HG02970 (cell line): ENCODE data around the gene SULT1E1.
"Not testable (repeated sequence)": the region's sequence is repeated elsewhere in the genome, so short reads cannot be mapped to it uniquely, and the experiment has no call there.

Experiments used
- ATAC-seq: cut with Tn5 transposase; IDR thresholded peaks from one replicate; pipeline ENCODE4 v1.9.1; 2021; ENCODE audit warnings: mild to moderate bottlenecking, moderate library complexity, moderate number of reproducible peaks; ENCODE audit not compliant: unreplicated experiment, low FRiP score

SULT1E1 gene

DNA sequence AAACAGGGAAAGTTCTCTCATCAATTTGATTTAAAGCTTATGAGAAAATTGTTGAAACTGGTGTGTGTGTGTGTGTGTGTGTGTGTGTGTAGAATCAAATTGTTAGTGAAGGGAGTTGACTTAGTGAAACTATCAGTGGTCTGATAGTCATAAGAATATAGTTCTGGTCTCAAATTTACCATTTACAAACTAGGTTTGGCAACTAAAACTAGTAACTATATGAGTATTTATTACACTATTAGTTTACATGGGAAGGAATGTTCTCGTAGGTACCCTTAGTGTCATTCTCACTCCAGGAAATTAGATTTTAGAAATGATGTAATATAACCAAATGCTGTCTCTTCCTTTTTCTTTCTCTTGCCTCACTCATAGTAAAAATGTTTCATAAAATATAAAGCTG lies 11.9 kb downstream of the SULT1E1 start:
- no peak for ATAC-seq

DNA sequence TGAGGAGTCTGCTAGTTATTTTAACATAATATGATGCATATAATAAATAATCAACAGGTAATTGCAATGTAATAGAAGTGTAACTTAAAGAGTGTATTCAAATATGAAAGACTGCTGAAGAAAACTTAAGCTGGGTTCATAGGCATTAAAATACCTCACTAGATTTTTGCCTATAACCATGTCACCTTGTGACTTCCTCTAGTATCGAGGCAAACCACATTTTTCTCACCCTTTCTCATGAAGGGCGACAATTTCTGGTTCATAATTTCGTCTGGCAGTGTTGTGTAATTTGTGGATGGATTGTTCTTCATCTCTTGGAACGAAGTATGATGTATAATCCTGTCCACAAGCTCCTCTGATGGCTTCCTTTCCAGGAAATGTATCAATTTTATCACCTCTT lies 16.0 kb downstream of the SULT1E1 start:
- no peak for ATAC-seq

DNA sequence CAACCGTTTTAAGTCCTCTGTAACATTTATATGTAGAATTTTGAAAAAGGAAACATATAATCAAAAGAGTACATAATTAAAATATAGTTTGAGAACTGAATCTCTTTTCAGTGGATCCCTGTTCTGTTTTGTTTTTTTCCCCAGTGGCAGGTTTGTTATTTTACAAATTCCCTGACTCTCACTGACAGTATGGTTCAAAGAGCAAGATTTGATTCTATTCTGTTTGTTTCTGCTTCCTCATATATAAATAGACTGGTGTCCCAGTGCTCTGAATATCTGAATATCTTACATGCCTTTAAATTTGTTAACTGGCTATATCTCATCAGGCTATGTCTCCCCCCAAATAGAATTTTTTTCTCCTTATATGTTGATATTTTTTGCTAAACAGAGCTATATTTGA lies 16.6 kb downstream of the SULT1E1 start:
- no peak for ATAC-seq

DNA sequence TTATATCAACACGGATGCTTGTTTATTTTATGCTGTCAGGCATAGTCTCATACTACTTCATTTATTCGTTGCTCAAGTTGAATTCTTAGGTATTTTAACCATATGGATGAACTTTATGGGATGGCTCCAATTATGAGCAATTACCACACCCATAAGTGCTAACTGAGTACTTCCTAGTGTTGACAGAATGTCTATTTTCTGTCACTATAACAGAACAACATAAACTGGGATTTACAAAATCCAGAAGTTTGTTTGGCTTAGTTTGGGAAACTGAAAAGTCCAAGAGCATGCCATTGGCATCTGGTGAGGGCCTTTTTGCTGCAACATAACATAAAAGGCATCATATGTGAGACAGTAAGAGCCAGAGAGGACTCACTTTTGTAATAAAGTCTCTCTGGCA lies 21.0 kb downstream of the SULT1E1 start:
- no peak for ATAC-seq

DNA sequence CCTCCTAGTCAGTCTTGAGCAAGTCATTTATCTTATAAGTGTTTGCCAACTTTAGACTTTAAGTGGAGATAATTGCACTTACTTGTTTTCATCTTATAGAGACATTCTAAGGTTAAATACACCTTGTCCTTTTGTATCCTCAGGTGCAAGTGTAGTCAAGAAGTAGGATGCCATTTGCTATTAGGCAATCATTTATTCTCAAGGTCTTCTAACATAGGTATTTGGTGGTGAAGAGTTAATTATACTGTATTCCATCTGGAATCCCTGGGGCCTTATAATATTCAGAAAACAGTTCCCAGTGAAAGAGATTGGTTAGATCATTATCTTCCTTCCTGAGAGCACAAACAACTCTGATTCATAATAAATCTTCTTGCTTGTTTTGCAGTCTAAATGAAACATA lies 23.7 kb downstream of the SULT1E1 start:
- no peak for ATAC-seq

DNA sequence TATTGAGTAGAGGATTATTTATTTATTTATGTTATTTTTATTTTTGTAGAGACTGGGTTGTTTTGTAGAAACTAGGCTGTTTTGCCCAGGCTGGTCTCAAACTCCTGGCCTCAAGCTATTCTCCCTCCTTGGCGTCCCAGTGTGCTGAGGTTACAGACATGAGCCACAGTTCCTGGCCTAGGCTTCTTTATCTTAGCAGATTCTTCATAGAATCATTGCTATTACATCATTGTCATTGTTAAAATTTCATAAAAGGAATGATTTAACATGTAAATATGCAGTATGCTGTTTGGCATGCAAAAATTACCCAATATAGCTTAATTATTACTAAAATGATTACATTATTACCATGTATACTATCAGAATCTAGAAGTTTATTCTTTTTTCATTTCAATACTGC lies 24.2 kb downstream of the SULT1E1 start:
- ATAC-seq: no peak

DNA sequence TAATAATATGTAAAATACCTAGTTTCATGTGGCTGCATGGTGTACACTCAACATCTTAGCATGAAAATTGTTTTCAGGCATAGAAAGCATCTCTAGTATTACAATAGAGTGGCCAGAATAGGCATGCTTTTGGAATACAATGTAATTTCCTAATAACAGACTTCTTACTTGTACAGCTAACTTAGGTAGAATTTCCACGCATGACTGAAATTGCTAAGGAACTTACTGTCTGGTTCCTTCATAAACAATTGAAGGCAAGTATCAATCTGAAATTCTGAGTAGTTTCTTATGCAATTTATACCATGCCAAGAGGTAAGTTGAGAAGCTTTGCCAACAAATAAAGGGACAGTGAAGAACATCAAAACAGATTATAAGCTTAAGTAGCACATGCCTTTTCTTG lies 26.7 kb downstream of the SULT1E1 start:
- ATAC-seq: no peak

DNA sequence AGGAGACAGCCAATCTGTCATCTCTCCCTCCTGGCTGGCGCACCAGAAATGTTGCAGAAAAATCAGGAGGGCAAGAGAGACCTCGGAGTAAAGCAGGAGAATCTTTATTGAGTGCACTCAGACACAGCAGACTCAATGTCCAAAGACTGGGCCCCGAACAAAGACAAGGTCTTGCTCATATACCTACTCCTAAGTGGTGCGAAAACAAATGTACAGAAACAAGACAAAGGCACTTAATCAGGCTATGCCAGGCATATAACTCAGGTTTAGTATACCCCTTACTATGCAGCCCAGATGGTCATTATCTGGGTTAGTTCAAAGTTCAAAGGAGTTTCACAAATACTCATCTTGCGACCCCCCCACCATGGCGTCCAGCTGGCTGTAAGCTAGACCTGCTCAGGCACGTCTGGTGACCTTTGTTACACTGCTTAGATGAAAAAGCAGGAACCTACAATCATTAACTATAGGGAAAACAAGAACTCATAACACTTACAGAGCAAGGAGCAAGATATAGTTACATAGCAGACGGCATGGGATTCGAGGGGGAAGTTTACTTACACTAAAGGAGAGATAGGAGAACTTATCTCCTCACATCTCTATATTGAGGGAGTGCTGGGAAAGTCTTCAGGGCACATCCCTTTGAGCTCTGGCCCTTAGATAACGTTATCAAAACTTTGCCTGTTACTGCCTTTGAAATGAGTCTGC lies 27.5 kb downstream of the SULT1E1 start:
- peak; percentile 47 for ATAC-seq

DNA sequence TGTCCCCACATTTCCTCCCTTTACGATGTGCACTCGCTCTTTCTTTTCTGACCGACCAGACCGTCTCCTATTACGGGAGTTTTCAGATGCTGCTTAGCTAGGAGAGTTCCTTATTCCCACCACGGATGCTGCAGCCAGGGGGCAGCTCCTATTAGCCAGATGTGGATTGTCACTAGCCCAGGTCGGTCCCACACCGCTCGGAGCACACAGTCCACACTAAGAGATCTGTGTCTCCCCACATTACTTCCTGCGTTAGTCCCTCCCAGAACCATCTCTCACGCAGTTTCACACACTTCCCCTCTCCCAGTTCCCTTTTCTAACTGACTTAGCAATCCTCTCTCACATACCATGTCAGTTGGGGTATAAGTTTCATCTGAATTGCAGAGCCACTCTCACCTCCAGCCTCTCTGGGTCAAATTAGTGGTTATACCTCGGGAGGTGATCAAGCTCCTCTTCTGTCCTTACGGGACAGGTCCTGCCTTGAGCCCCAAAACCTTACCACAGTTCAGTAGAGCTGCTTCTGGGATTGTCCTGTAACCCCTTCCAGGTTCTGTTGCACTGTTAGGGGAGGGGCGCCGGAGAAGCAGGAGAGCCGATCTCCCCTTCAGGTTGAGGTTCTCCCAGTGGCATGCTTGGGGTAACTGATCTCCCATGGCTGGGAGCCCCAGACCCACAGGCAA lies 28.2 kb downstream of the SULT1E1 start:
- ATAC-seq: peak; percentile 83

DNA sequence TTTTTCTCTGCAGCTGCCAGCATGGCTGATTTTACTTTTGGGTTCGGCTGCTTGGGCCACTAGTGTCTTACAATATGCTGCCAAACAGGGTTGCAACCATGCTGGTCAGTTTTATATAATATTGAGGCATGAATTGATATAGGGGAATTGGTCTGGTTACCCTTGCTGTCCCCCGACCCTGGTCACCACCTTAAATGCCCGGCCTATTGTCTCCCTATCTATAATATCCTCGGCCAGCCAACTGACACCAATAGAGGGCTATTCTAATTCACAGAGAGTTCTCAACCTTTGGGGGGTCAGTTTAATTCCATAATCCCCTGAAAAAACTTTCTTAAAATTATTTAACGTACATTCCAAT lies 28.7 kb downstream of the SULT1E1 start:
- ATAC-seq: no peak

DNA sequence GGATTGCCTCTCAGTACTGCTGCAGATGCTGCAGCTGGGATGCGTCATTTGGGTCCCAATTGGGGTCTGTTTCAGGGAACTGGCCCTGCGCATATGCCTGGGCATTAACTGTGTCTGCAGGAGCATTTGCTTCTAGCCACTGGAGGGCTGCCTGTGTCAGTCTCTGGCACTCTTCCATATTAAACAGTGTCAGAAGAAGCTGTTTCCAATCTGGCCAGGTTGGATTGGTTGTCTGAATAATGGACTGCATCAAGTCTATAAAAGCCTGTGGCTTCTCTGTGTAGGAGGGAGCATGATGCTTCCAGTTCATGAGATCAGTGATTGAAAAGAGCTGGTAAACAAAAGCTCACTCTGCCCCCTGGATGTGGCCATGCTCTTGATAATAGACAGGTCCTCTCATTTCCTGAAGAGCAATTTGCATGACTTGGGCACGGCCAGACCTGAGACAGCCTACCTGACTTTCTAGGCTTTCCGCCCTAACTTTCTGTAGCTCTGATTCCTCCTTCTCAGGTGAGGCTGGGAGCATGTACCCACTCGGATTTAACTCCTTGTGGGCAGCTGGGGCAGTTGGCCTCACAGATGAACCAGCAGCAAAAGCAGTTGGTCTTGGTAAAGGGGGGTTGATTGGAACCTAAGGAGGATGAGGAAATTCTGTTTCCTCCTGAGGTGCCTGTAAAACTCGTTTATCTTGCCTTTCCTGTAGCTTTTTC lies 29.2 kb downstream of the SULT1E1 start:
- no peak for ATAC-seq

DNA sequence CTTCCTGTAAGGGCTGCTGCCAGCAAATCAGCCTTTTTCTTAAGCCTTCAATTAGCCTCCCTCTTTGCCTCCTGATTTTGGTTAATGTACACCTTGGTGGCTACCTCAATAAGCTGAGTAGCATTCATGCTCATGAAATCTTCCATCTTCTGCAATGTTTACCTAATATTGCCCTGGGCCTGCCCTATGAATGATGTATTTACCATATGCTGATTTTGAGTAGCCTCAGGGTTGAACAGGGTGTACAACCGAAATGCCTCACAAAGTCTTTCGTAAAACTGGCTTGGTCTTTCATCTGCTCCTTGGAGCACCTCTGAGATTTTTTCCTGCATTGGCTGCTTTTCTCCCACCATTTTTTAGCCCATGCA lies 29.8 kb downstream of the SULT1E1 start:
- ATAC-seq: no peak

DNA sequence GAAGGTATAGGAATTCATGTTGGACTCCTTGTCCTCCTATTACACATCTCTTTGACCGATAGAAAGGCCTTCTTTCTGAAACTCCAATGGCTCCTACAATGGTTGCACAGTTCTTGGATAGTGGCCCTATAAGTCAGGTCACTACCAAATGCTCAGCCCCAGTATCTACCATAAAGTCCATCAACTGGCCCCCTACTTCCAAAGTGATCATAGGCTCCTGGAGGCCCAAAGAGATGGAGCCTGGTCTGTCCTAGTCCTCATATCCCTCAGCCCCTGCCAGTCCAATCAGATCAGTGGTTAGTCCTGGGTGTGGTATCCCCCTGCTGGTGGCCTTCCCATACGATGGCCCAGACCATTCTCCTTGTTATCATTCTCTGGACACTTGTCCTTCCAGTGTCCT lies 30.3 kb downstream of the SULT1E1 start:
- no peak for ATAC-seq

DNA sequence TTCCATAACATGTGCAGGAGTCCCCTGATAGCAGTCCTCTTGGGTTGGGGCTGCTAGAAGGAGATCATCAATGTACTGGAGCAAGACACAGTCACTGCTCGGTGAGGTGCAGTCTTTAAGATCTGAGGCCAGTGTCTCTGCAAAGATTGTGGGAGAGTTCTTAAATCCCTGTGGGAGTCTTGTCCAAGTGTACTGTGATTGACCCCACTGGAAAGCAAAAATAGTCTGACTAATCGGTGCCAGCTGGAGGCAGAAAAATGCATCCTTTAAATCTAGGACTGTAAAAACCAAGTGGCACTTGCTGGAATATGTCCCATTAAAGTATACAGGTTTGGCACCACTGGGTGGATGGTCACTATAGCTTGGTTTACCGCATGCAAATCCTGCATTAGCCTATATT lies 31.1 kb downstream of the SULT1E1 start:
- no peak for ATAC-seq

DNA sequence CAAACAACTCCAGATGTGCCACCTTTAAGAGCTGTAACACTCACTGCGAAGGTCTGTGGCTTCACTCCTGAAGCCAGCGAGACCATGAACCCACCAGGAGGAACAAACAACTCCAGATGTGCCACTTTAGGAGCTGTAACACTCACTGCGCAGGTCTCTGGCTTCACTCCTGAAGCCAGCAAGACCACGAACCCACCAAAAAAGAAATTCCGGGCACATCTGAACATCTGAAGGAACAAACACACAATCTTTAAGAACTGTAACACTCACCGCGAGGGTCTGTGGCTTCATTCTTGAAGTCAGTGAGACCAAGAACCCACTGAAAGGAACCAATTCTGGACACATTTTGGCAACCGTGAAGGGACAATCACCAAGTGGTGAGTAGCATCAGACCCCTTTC lies 34.9 kb downstream of the SULT1E1 start:
- ATAC-seq: not testable (repeated sequence)

DNA sequence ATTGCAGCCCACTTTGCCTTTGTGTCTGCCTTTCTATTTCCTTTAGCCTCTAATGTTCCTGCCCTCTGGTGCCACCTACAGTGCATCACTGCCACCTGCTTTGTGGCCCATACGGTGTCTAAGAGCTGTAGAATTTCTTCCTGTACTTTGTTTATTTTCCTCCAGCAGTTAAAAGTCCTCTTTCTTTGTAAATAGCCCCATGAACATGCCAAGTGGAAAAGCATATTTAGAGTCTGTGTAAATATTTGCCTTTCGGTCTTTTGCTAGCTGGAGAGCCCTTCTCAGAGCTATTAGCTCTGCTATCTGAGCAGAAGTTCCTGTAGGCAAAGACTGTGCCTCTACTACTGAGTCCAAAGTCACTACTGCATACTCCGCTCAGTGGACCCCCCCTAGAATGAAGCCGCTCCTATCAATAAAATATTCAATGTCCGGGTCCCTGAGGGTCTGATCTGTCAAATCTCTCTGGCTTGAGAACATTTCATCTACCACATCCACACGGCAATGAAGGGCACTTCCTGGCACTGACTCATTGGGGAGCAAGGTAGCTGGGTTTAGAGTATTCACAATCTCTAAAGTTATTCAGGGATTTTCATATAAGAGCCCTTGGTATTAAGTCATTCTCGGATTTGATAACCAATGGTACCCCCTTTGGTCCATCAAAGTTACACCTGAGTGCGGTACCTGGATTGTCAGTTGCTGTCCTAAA lies 36.3 kb downstream of the SULT1E1 start:
- peak; percentile 83 for ATAC-seq

DNA sequence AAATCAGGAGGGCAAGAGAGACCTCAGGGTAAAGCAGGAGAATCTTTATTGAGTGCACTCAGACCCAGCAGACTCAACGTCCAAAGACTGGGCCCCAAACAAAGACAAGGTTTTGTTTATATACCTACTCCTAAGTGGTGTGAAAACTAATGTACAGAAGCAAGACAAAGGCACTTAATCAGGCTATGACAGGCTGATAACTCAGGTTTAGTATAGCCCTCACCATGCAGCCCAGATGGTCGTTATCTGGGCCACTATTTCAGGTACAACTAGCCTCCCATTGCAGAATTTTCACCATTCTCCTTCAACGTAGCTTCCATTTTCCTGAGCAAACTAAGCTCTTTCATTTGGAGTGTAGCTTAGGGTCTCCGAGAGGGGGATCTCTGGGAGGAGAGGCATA lies 36.9 kb downstream of the SULT1E1 start:
- ATAC-seq: no peak

DNA sequence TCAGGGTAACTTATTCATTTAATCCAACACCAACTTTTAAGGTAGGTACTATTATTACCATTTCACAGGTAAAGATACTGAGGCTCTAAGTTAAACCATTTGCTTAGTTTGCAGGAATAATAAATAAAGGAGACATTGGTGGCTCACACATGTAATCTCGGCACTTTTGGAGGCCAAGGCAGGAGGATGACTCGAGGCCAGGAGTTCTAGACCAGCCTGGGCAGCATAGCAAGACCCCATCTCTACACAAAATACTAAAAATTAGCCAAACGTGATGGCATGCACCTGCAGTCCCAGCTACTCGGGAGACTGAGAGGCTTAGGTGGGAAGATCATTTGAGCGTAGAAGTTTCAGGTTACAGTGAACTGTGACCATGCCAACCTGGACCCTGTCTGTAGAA lies 37.7 kb downstream of the SULT1E1 start:
- no peak for ATAC-seq

DNA sequence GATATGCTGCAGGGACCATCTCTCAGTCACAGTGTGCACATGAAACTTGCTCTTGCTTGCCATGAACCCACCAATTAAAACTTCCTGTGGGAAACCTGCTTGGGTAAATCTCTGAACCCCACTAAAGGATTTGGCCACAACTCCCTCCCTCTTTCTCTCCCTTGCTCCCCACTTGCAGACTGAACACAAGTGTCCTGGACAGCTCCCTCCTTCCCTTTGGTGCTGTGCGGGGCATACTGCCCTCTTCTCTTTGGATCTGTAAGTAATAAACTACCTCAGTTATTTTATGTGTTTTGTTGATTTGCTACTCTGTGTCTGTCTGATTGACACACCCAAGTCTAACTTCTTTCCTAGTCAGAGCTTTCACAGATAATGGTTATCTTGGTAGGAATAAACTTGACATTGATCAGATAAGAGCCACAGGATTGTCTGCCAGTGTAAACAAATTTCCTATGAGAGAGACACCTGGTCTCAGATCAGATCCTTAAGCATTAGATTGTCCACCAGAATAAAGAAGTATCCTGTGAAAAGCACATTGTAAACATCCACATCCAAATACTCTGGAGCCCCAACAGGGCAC lies 41.8 kb downstream of the SULT1E1 start:
- no peak for ATAC-seq

DNA sequence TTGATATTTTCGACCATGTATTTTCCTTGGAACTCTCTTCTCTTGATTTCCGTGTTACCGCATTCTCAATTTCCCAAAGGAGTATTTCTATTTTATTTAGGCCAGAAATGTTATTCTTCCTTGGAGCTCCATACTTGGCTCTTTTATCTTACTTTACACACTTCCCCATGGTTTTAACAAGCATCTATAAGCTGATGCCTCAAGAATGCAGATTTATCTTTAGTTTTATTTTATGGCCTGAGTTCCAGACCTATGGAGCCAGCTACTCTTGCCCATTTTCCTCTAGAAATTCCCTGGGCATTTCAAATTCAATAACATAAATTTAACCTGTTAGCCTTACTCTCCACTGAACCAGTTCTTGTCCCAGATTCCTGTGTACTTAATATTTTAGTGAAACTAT lies 43.7 kb downstream of the SULT1E1 start:
- no peak for ATAC-seq

DNA sequence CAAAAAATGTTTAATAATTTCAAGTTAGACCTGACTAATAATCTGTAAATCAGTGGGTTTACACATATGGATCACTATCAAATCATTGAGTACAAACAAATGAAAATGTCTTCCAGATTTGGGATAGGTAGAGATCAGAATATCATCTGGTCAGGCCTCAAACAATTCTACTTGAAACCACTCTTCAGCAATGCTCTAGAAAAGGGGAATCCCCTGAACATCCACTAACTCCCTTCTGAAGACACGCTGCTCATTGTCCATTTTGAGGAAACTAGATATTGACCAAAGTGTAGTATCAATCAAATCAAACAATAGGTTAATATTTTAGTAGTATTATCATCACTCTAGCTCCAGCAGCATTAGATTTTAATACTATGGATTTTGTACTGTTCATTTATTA lies 46.3 kb downstream of the SULT1E1 start:
- no peak for ATAC-seq
